GM06990 (cell line): Measurements from ENCODE around the gene LINC01488.

ENCODE experiments used
- DNase-seq: peaks from one replicate; pipeline ENCODE4 v3.0.0-alpha.2; 2011; ENCODE audit not compliant: insufficient read length; ENCODE audit errors: extremely low read depth
- H3K27me3 ChIP-seq: replicated peaks from 2 replicates; pipeline ENCODE4 v1.6.0; 2011; ENCODE audit warnings: low read length; ENCODE audit not compliant: control insufficient read depth, insufficient read depth
- H3K36me3 ChIP-seq: 2 replicates; pipeline ENCODE4 v1.5.1; 2011; ENCODE audit warnings: low read length; ENCODE audit not compliant: control insufficient read depth, insufficient read depth
- H3K4me3 ChIP-seq: replicated peaks from 2 replicates; pipeline ENCODE4 v1.5.1; 2011; ENCODE audit warnings: low read depth, mild to moderate bottlenecking, control low read depth, low read length
- TF ChIP-seq, protein P1 (sequence below): IDR thresholded peaks from 2 replicates; pipeline ENCODE4 v1.5.1; 2011; ENCODE audit warnings: low read length, control low read depth, mild to moderate bottlenecking, inconsistent platforms; ENCODE audit not compliant: insufficient read depth, poor library complexity, severe bottlenecking

The LINC01488 gene

DNA sequence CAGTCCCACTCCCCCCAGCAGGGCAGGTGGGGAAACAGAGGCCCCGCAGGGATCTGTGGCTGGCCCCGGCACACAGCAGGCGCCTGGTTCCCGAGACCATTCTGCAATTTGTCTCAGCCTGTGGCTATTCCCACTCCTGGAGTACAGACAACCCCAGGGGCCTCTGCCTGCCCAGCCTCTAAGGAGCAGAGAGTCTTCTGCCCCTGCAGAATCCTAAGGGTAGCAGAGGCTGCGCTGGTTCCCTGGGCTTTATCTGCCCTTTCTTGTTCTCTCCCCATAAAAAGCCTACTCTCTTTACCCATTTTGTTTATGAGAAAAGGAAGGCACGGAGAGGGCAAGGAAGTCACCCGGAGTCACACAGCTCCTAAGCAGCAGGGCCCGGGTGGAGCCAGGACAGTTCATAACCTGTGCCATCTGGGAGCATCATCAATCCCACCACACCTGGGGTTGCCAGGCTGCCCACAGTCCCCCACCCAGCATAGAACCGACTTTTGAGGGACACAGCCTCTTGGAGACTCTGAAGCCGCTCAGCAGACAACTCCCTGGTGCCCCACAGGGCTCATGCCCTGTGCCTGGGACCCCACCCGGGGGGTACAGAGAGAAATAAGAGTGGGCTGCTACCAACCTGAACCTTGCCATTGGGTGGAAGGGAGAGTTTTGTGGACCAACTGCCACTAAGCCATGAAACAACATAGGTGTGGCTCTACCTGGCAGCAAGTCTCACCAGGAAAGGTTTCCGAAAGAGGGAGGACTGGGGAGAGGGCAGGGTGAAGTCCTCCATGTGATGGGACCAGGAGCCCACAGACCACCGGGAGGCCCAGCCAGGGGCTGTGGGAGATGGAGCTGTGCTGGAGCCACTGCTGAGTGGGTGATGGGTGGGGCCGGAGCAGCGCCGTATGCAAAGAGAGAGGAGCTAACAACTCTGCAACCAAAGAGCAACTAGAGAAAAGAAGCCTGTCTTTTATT is 17.2 kb upstream of the LINC01488 start:
- DNase-seq: no peak
- no peak overlapping the region for H3K4me3 ChIP-seq
- H3K36me3 ChIP-seq: no peaks in the 10 kb centered on the region
- TF ChIP-seq, protein P1, sequence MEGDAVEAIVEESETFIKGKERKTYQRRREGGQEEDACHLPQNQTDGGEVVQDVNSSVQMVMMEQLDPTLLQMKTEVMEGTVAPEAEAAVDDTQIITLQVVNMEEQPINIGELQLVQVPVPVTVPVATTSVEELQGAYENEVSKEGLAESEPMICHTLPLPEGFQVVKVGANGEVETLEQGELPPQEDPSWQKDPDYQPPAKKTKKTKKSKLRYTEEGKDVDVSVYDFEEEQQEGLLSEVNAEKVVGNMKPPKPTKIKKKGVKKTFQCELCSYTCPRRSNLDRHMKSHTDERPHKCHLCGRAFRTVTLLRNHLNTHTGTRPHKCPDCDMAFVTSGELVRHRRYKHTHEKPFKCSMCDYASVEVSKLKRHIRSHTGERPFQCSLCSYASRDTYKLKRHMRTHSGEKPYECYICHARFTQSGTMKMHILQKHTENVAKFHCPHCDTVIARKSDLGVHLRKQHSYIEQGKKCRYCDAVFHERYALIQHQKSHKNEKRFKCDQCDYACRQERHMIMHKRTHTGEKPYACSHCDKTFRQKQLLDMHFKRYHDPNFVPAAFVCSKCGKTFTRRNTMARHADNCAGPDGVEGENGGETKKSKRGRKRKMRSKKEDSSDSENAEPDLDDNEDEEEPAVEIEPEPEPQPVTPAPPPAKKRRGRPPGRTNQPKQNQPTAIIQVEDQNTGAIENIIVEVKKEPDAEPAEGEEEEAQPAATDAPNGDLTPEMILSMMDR: no peak
- peaks cover 4% of the 10 kb centered on the region; the same call in 1 of the 2 replicates for H3K27me3 ChIP-seq

DNA sequence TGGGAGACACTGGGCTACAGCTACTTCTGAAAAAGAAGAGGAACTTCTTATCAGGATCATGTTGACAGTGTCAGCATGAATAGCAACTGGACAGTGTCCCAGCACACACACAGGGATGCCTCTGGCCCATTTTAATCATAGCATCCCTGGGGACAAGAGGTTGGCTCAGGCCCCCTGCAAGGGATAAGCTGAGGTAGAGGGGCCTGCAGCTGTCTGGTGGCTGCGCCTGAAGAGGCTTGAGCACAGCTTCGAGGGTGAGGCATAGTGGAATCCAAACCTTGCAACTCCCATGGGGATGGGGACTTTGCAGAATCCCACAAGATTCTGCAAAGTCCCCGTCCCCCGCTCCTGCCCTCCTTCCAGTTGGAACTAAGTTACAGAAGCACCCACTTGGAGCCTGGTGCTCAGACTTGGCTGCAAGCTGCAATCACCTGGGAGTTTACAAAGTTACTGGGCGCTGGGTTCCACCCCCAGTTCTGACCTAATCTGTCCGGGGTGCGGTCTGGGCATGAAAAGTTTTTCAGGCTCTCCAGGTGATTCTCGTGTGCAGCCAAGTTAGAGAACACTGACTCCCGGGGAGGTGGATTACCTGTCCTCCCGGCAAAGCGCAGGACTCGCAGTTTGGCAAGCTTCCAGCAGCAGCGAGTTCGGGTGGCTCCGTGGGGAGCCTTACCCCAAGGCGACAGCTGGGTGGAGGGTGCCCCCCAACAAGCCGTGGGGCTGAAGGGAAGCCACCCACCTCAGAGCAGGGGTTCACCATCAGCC is 16.0 kb upstream of the LINC01488 start:
- Histone ChIP-seq H3K36me3 (no peaks in the 10 kb centered on the region), H3K4me3 (no peak overlapping the region), H3K27me3 (peaks cover 4% of the 10 kb centered on the region; the same call in 1 of the 2 replicates)
- DNase-seq: no peak
- TF ChIP-seq, protein P1: no peak

DNA sequence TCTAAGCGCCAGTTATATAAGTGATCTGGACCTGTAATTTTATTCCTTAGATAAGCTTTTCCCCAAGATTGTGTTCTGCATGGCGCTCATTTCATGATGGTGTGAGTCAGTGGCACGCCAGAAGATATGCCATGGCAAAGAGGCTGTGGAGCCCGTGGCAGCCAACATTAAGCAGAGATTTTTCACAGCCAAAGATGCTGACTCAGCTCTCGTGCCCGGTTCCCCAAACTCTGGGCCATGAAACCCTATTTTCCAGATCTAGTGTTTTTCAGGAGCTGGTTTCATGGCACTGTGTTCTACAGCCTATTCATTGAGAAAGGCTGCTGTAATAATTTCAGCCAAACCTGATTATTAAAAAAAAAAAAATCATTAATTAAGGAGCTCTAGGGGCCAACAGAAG is 15.4 kb upstream of the LINC01488 start:
- H3K27me3 ChIP-seq: peaks cover 4% of the 10 kb centered on the region; the same call in 1 of the 2 replicates
- H3K36me3 ChIP-seq: no peaks in the 10 kb centered on the region
- no peak for DNase-seq
- H3K4me3 ChIP-seq: no peak overlapping the region
- TF ChIP-seq, protein P1: no peak

DNA sequence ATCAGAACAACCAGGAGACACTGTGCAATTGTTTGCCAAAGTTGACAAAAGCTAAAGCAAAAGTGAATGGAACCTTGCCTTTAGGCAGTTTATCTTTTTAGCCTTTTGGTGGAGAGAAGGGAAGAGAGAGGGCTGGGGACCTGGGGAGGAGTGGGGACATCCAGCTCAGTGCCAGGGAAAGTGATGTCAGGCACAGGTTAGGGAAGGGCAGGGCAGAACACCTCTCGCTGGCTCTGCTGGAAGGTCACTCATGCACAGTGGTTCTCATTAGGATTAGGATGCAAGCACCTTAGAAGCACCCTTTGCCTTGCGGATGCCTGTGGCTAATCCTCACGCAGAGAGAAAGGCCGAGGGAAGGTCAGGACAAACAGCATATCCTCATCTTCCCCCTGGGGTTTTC is 14.3 kb upstream of the LINC01488 start:
- H3K27me3 ChIP-seq: peaks cover 4% of the 10 kb centered on the region; the same call in 1 of the 2 replicates
- no peak overlapping the region for H3K4me3 ChIP-seq
- DNase-seq: no peak
- no peaks in the 10 kb centered on the region for H3K36me3 ChIP-seq
- TF ChIP-seq, protein P1: no peak

DNA sequence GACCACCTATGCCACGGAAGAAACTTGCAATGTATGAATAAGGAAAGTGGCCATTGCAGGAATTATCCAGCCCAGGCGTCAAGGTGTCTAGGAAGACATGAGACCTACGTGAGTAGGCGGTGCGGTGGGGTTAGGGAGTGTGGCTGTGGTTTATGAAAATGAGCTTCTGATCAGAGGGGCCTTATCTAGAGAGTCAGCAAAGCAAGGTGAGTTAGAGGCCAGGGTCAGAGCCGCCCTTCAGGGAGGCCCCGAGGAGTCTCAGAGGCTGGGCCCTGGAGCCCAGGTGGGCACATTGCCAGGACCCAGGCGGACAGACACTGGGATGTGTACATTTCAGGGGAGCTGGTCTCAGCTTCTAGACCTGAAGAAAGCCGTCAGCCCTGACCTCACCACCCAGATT is 13.8 kb upstream of the LINC01488 start:
- no peaks in the 10 kb centered on the region; the same call in 1 of the 2 replicates for H3K27me3 ChIP-seq
- DNase-seq: peak; percentile 19
- TF ChIP-seq, protein P1: no peak
- no peaks in the 10 kb centered on the region for H3K36me3 ChIP-seq
- no peak overlapping the region for H3K4me3 ChIP-seq
